CD14-positive monocyte (primary cell): ENCODE data around the gene AXIN1. TPM values are rescaled to one million over a fixed set of nuclear protein-coding genes. Genes with fewer than 3 reads are reported as not detected.
A peak's percentile ranks its signal among the peaks of the same experiment; 100 is the strongest.

Experiments used
- DNase-seq, 3 donors: peaks; one replicate each; pipeline ENCODE4 v3.0.0-alpha.2; 2011 to 2022
- H2AFZ ChIP-seq: 2 replicates; pipeline ENCODE4 v1.6.0; 2012; ENCODE audit warnings: mild to moderate bottlenecking, low read depth, low read length, inconsistent platforms; ENCODE audit not compliant: insufficient read depth, poor library complexity, severe bottlenecking
- H3K27ac ChIP-seq, 2 donors: 1 replicate in 1 of 2; 2 replicates in 1 of 2; pipeline ENCODE4 v1.5.1; 2012 to 2013; ENCODE audit warnings: low read length in 2 of 2, control low read depth in 1 of 2, inconsistent platforms in 1 of 2, low read depth in 1 of 2, mild to moderate bottlenecking in 1 of 2
- H3K27me3 ChIP-seq, 2 donors: one replicate each; pipeline versions ENCODE4 v1.6.0 to v1.6.1; 2011 to 2013; ENCODE audit warnings: low read length in 2 of 2; ENCODE audit not compliant: control insufficient read depth in 2 of 2, insufficient read depth in 2 of 2
- H3K36me3 ChIP-seq, 2 donors: replicated peaks in 1 of 2; 1 replicate in 1 of 2; 2 replicates in 1 of 2; pipeline versions ENCODE4 v1.5.1 to v1.6.1; 2012 to 2013; ENCODE audit warnings: low read length in 2 of 2, control low read depth in 1 of 2, inconsistent platforms in 1 of 2, mild to moderate bottlenecking in 1 of 2; ENCODE audit not compliant: insufficient read depth in 2 of 2, control insufficient read depth in 1 of 2
- H3K4me1 ChIP-seq, 2 donors: 1 replicate in 1 of 2; 2 replicates in 1 of 2; pipeline versions ENCODE4 v1.5.1 to v1.6.1; 2012 to 2013; ENCODE audit warnings: low read length in 2 of 2, control low read depth in 1 of 2, inconsistent platforms in 1 of 2, mild to moderate bottlenecking in 1 of 2, moderate library complexity in 1 of 2; ENCODE audit not compliant: insufficient read depth in 2 of 2, control insufficient read depth in 1 of 2
- H3K4me2 ChIP-seq: replicated peaks from 2 replicates; pipeline ENCODE3; 2012; ENCODE audit warnings: low read length, moderate library complexity, mild to moderate bottlenecking; ENCODE audit not compliant: poor library complexity, severe bottlenecking; ENCODE audit errors: extremely low read depth
- H3K4me3 ChIP-seq, 3 experiments: fragments of 200-600 bp in 1 of 3; sonication (generic) in 1 of 3; replicated peaks in 1 of 3; 1 replicate in 2 of 3; 2 replicates in 1 of 3; pipeline ENCODE4 v1.5.1; 2011 to 2013; ENCODE audit warnings: low read length in 3 of 3, mild to moderate bottlenecking in 3 of 3, control low read depth in 2 of 3, low read depth in 2 of 3, inconsistent platforms in 1 of 3, moderate library complexity in 1 of 3
- H3K79me2 ChIP-seq: 2 replicates; pipeline ENCODE4 v1.6.0; 2012; ENCODE audit warnings: mild to moderate bottlenecking, control low read depth, inconsistent platforms, low read length, moderate library complexity; ENCODE audit not compliant: insufficient read depth
- H3K9ac ChIP-seq: 2 replicates; pipeline ENCODE4 v1.6.0; 2017; ENCODE audit warnings: low read length, mild to moderate bottlenecking; ENCODE audit not compliant: insufficient read depth, poor library complexity, severe bottlenecking
- H3K9me3 ChIP-seq, 2 donors: replicated peaks in 1 of 2; 1 replicate in 1 of 2; 2 replicates in 1 of 2; pipeline versions ENCODE4 v1.5.1 to v1.6.1; 2012 to 2013; ENCODE audit warnings: low read length in 2 of 2, control low read depth in 1 of 2; ENCODE audit not compliant: control insufficient read depth in 1 of 2, insufficient read depth in 1 of 2
- H4K20me1 ChIP-seq: 2 replicates; pipeline ENCODE4 v1.6.0; 2012; ENCODE audit warnings: mild to moderate bottlenecking, low read length, control low read depth, moderate library complexity; ENCODE audit not compliant: insufficient read depth
- H3K27ac Mint-ChIP-seq, 7 donors: one replicate each; pipeline ENCODE4 v1.8.0; 2020; ENCODE audit warnings: mild to moderate bottlenecking in 7 of 7, mixed read lengths in 7 of 7, moderate library complexity in 6 of 7, inconsistent platforms in 2 of 7
- H3K27me3 Mint-ChIP-seq, 3 donors: one replicate each; pipeline ENCODE4 v1.8.0; 2021 to 2022; ENCODE audit warnings: low read depth in 3 of 3, mild to moderate bottlenecking in 3 of 3, mixed read lengths in 3 of 3, moderate library complexity in 3 of 3, inconsistent platforms in 1 of 3
- H3K36me3 Mint-ChIP-seq, 2 donors: one replicate each; pipeline ENCODE4 v1.8.0; 2020; ENCODE audit warnings: mixed read lengths in 2 of 2, inconsistent platforms in 1 of 2, mild to moderate bottlenecking in 1 of 2
- H3K4me1 Mint-ChIP-seq: one replicate; pipeline ENCODE4 v1.8.0; 2020; ENCODE audit warnings: mild to moderate bottlenecking, mixed read lengths
- H3K4me3 Mint-ChIP-seq, 2 donors: one replicate each; pipeline ENCODE4 v1.8.0; 2020; ENCODE audit warnings: mild to moderate bottlenecking in 2 of 2, mixed read lengths in 2 of 2, moderate library complexity in 1 of 2
- H3K9me3 Mint-ChIP-seq, 7 donors: one replicate each; pipeline ENCODE4 v1.8.0; 2020 to 2022; ENCODE audit warnings: mixed read lengths in 7 of 7, mild to moderate bottlenecking in 6 of 7, moderate library complexity in 6 of 7, inconsistent platforms in 2 of 7
- WGBS: methylation state at CpG from one replicate; pipeline ENCODE4 v1.1.5; 2013; ENCODE audit warnings: missing lambda C conversion rate; ENCODE audit not compliant: insufficient coverage; 5-methylcytosine and 5-hydroxymethylcytosine counted together
- intact Hi-C, 2 donors: fragments of 100-400 bp; cut with micrococcal nuclease; formaldehyde crosslinking; loops; one replicate each; pipeline versions ENCODE4 v1.15.0 to v1.15.1; 2023
- polyA plus RNA-seq, 3 donors: library from polyadenylated mRNA; depleted of rRNA in 1 of 3; unstranded in 2 of 3; stranded (reverse) in 1 of 3; fragments of 300-500 nt in 2 of 3; fragments of >200 nt in 1 of 3; fragmentation: Illumina TruSeq in 2 of 3; gene quantifications; 1 replicate in 2 of 3; 2 replicates in 1 of 3; pipeline ENCODE4 v1.2.3, GENCODE V29; 2012 to 2021
- TF ChIP-seq, protein P1 (sequence below): fragments of 200-600 bp; IDR thresholded peaks from one replicate; pipeline ENCODE4 v1.8.0; 2022; ENCODE audit warnings: antibody characterized with exemption, mild to moderate bottlenecking

The AXIN1 gene
- polyA plus RNA-seq, 3 donors: 0.30 to 20.9 (median 0.74) TPM

DNA sequence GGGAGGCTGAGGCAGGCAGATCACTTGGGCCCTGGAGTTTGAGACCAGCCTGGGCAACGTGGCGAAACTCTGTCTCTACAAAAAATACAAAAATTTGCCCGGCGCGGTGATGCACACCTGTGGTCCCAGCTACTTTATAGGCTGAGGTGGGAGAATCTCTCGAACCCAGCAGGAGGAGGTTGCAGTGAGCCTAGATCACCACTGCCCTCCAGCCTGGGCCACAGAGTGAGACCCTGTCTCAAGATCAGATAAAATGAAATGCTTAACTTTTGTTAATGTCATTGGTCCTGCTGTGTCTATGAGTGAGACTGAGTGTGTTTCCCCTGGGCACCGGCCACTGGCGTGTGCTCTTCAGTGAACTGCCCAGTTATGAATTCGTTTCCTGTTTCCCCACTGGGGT lies 107.4 kb downstream of the AXIN1 start:
- no peak for DNase-seq
- peak overlapping the region in 1 of 7 donors; percentile 10 for H3K27ac Mint-ChIP-seq
- 94% methylated on average over 2 of the region's 9 CpGs for WGBS
- Histone ChIP-seq H3K9me3 (no peaks in the 10 kb centered on the region), H2AFZ (no peak overlapping the region), H3K9ac (no peak overlapping the region), H3K79me2 (peaks cover 7% of the 10 kb centered on the region), H3K4me2 (no peak overlapping the region), H3K4me1 (peaks cover 12 to 16% of the 10 kb centered on the region in 2 donors), H3K4me3 (no peak overlapping the region), H3K27ac (no peak overlapping the region), H3K27me3 (no peaks in the 10 kb centered on the region), H4K20me1 (peaks cover 4% of the 10 kb centered on the region), H3K36me3 (peaks cover 0 to 7% of the 10 kb centered on the region in 2 donors)
- intact Hi-C loops: no loop called here
- H3K36me3 Mint-ChIP-seq: peaks cover 2 to 24% of the 10 kb centered on the region in 2 donors
- TF ChIP-seq, protein P1, sequence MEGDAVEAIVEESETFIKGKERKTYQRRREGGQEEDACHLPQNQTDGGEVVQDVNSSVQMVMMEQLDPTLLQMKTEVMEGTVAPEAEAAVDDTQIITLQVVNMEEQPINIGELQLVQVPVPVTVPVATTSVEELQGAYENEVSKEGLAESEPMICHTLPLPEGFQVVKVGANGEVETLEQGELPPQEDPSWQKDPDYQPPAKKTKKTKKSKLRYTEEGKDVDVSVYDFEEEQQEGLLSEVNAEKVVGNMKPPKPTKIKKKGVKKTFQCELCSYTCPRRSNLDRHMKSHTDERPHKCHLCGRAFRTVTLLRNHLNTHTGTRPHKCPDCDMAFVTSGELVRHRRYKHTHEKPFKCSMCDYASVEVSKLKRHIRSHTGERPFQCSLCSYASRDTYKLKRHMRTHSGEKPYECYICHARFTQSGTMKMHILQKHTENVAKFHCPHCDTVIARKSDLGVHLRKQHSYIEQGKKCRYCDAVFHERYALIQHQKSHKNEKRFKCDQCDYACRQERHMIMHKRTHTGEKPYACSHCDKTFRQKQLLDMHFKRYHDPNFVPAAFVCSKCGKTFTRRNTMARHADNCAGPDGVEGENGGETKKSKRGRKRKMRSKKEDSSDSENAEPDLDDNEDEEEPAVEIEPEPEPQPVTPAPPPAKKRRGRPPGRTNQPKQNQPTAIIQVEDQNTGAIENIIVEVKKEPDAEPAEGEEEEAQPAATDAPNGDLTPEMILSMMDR: no peak
- no peak overlapping the region for H3K4me3 Mint-ChIP-seq
- H3K27me3 Mint-ChIP-seq: peaks cover 0 to 3% (median 0%) of the 10 kb centered on the region in 3 donors
- peaks cover 20% of the 10 kb centered on the region for H3K4me1 Mint-ChIP-seq
- peaks cover 0 to 3% (median 0%) of the 10 kb centered on the region in 7 donors for H3K9me3 Mint-ChIP-seq

DNA sequence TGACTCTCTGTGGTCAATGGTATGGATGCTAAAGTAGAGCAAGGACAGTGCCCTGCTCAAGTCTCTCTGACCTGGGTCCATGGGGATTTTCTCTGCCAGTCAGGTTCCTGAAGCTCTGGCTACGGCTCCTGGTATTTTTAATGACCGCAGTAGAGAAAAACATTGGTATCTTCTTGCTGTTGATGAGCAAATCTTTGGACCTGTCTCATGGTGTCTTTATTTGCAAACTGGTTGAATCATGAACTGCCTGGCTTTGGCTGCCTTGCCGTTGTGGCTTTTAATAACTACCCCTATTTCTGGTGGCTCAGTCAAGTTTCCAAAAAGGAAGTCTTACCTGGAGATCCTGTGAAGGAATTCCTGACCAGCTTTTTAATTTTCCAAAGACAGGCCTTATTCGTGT lies 109.2 kb downstream of the AXIN1 start:
- Histone ChIP-seq H3K9ac (no peak overlapping the region), H3K4me1 (peaks cover 12 to 16% of the 10 kb centered on the region in 2 donors), H3K4me2 (no peak overlapping the region), H3K36me3 (no peaks in the 10 kb centered on the region), H4K20me1 (peaks cover 4% of the 10 kb centered on the region), H3K4me3 (no peak overlapping the region), H3K27ac (no peak overlapping the region), H3K79me2 (peaks cover 7% of the 10 kb centered on the region), H3K27me3 (no peaks in the 10 kb centered on the region), H2AFZ (no peak overlapping the region), H3K9me3 (no peaks in the 10 kb centered on the region)
- H3K27ac Mint-ChIP-seq: no peak overlapping the region
- TF ChIP-seq, protein P1: no peak
- WGBS: 67% methylated on average over 1 of the region's 4 CpGs
- H3K4me3 Mint-ChIP-seq: no peak overlapping the region
- DNase-seq: no peak
- peaks cover 0 to 3% (median 0%) of the 10 kb centered on the region in 7 donors for H3K9me3 Mint-ChIP-seq
- H3K36me3 Mint-ChIP-seq: peaks cover 2 to 16% of the 10 kb centered on the region in 2 donors
- intact Hi-C loops: no loop called here
- H3K4me1 Mint-ChIP-seq: peaks cover 28% of the 10 kb centered on the region
- peaks cover 0 to 3% (median 0%) of the 10 kb centered on the region in 3 donors for H3K27me3 Mint-ChIP-seq
